Gastroesophageal sphincter (tissue), 3 donors: Measurements from ENCODE around the gene TESK2.

Experiments used
- EP300 ChIP-seq: sonication (generic); formaldehyde crosslinking; IDR thresholded peaks from one replicate; pipeline ENCODE4 v1.6.1; 2017; ENCODE audit warnings: antibody characterized with exemption, mild to moderate bottlenecking
- POLR2A ChIP-seq, 2 donors: fragments of 450-650 bp; IDR thresholded peaks; one replicate each; pipeline ENCODE4 v1.6.1; 2017; ENCODE audit warnings: antibody characterized with exemption in 2 of 2, mild to moderate bottlenecking in 2 of 2, moderate library complexity in 1 of 2
- POLR2AphosphoS5 ChIP-seq: sonication (generic); formaldehyde crosslinking; IDR thresholded peaks from one replicate; pipeline ENCODE4 v1.6.1; 2017; ENCODE audit warnings: antibody characterized with exemption
- TF ChIP-seq, protein P1 (sequence below), 4 experiments: fragments of 200-600 bp in 2 of 4; fragments of 450-650 bp in 2 of 4; sonication (generic) in 1 of 4; IDR thresholded peaks; one replicate each; pipeline ENCODE4 v1.5.1; 2017 to 2019; ENCODE audit warnings: antibody characterized with exemption in 4 of 4, mild to moderate bottlenecking in 2 of 4, moderate library complexity in 2 of 4

DNA sequence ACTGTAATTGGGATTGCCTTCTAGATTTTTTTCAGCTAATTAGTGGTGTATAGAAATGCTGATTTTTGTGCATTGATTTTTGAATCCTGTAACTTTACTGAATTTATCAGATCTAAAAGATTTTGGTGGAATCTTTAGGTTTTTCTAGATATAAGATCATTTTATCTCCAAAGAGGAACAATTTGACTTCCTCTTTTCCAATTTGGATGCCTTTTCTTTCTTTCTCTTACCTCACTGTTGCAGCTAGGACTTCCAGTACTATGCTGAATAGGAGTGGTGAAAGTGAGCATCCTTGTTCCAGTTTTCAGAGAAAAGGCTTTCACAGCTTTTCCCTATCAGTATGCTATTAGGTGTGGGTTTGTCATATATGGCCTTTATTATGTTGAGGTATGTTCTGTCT, 53.6 kb downstream of the TESK2 start:
- TF ChIP-seq POLR2A (IDR thresholded peaks at IDR 0.05) (no peak), POLR2AphosphoS5 (no peak), EP300 (no peak)
- TF ChIP-seq, protein P1, sequence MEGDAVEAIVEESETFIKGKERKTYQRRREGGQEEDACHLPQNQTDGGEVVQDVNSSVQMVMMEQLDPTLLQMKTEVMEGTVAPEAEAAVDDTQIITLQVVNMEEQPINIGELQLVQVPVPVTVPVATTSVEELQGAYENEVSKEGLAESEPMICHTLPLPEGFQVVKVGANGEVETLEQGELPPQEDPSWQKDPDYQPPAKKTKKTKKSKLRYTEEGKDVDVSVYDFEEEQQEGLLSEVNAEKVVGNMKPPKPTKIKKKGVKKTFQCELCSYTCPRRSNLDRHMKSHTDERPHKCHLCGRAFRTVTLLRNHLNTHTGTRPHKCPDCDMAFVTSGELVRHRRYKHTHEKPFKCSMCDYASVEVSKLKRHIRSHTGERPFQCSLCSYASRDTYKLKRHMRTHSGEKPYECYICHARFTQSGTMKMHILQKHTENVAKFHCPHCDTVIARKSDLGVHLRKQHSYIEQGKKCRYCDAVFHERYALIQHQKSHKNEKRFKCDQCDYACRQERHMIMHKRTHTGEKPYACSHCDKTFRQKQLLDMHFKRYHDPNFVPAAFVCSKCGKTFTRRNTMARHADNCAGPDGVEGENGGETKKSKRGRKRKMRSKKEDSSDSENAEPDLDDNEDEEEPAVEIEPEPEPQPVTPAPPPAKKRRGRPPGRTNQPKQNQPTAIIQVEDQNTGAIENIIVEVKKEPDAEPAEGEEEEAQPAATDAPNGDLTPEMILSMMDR (IDR thresholded peaks at IDR 0.05), result no peak
